Measurements from ENCODE around the gene HHATL.

HHATL gene

GRCh38 chr3:42698216-42698910 lies 4.2 kb downstream of the HHATL start:
- no peak for DNase-seq (ENCODE audit: low read depth in 2 of 2)

GRCh38 chr3:42697289-42698051 lies 5.1 kb downstream of the HHATL start:
- no peak for DNase-seq (ENCODE audit: low read depth in 2 of 2)

- no peak for DNase-seq (ENCODE audit: low read depth in 2 of 2)
Measured at GRCh38 chr3:42696356-42697288, 6.0 kb downstream of the HHATL start.

- no peak for DNase-seq (ENCODE audit: low read depth in 2 of 2)
Measured at GRCh38 chr3:42694366-42694765, 8.2 kb downstream of the HHATL start.

GRCh38 chr3:42693530-42693930 lies 9.1 kb downstream of the HHATL start:
- no peak for DNase-seq (ENCODE audit: low read depth in 2 of 2)

- DNase-seq (ENCODE audit: low read depth in 2 of 2), result no peak
Measured at GRCh38 chr3:42692667-42693529, 9.7 kb downstream of the HHATL start.

GRCh38 chr3:42691816-42692666 lies 10.6 kb downstream of the HHATL start:
- no peak for DNase-seq (ENCODE audit: low read depth in 2 of 2)

GRCh38 chr3:42690766-42691680 lies 11.6 kb downstream of the HHATL start:
- DNase-seq (ENCODE audit: low read depth in 2 of 2), result no peak

GRCh38 chr3:42690191-42690590 lies 12.4 kb downstream of the HHATL start:
- no peak for DNase-seq (ENCODE audit: low read depth in 2 of 2)

- no peak for DNase-seq (ENCODE audit: low read depth in 2 of 2)
Measured at GRCh38 chr3:42689421-42690014, 13.1 kb downstream of the HHATL start.

GRCh38 chr3:42688487-42689420 lies 13.8 kb downstream of the HHATL start:
- DNase-seq (ENCODE audit: low read depth in 2 of 2), result no peak

- no peak for DNase-seq (ENCODE audit: low read depth in 2 of 2)
Measured at GRCh38 chr3:42688016-42688415, 14.6 kb downstream of the HHATL start.

- no peak for DNase-seq (ENCODE audit: low read depth in 2 of 2)
Measured at GRCh38 chr3:42686832-42687650, 15.6 kb downstream of the HHATL start.

- DNase-seq (ENCODE audit: low read depth in 2 of 2), result no peak
Measured at GRCh38 chr3:42685891-42686820, 16.4 kb downstream of the HHATL start.

- no peak for DNase-seq (ENCODE audit: low read depth in 2 of 2)
Measured at GRCh38 chr3:42685363-42685881, 17.2 kb downstream of the HHATL start, which contains the start of gene KLHL40. Gene KLHL40 (plus strand): TSS chr3:42685537. CDS start chr3:42685619, 82 bp downstream.

All from stimulated activated CD4-positive, alpha-beta T cell treated with anti-CD3 and anti-CD28 coated beads, Interleukin-4, amount 100 ng/mL, for 48 hours (primary cell).